Astrocyte (in vitro differentiated cells and primary cell): Measurements from ENCODE around the gene ZNF415. TPM values are rescaled to one million over a fixed set of nuclear protein-coding genes. Genes with fewer than 3 reads are reported as not detected.

ENCODE experiments used
- DNase-seq: peaks from one replicate; pipeline ENCODE4 v3.0.0-alpha.2; 2010; ENCODE audit warnings: low read depth
- FAIRE-seq: peaks from 2 replicates; lab custom pipeline; 2011; peaks lifted over from hg19 to GRCh38; lab: Jason Lieb, UNC
- H2AFZ ChIP-seq: 2 replicates; pipeline ENCODE4 v1.6.0; 2012; ENCODE audit warnings: low read depth, low read length, inconsistent platforms
- H3K27ac ChIP-seq: 2 replicates; pipeline ENCODE4 v1.5.1; 2011; ENCODE audit warnings: low read depth, low read length, inconsistent platforms
- H3K27me3 ChIP-seq: 2 replicates; pipeline ENCODE4 v1.6.0; 2011; ENCODE audit warnings: low read length, inconsistent platforms; ENCODE audit not compliant: insufficient read depth
- H3K36me3 ChIP-seq: 2 replicates; pipeline ENCODE4 v1.5.1; 2011; ENCODE audit warnings: low read length, inconsistent platforms; ENCODE audit not compliant: insufficient read depth
- H3K4me1 ChIP-seq: 2 replicates; pipeline ENCODE4 v1.5.1; 2011; ENCODE audit warnings: low read length, inconsistent platforms; ENCODE audit not compliant: insufficient read depth
- H3K4me2 ChIP-seq: 2 replicates; pipeline ENCODE4 v1.6.0; 2012; ENCODE audit warnings: low read length, inconsistent platforms
- H3K4me3 ChIP-seq: 2 replicates; pipeline ENCODE4 v1.5.1; 2011; ENCODE audit warnings: low read depth, mild to moderate bottlenecking, low read length, inconsistent platforms; ENCODE audit not compliant: insufficient read depth
- H3K79me2 ChIP-seq: 2 replicates; pipeline ENCODE4 v1.6.0; 2012; ENCODE audit warnings: mild to moderate bottlenecking, low read length, inconsistent platforms; ENCODE audit not compliant: insufficient read depth
- H3K9ac ChIP-seq: 2 replicates; pipeline ENCODE4 v1.6.0; 2012; ENCODE audit warnings: mild to moderate bottlenecking, low read length, inconsistent platforms
- H3K9me3 ChIP-seq: 2 replicates; pipeline ENCODE4 v1.5.1; 2012; ENCODE audit warnings: low read depth, mild to moderate bottlenecking, low read length, inconsistent platforms; ENCODE audit not compliant: insufficient read depth
- H4K20me1 ChIP-seq: 2 replicates; pipeline ENCODE4 v1.6.0; 2012; ENCODE audit warnings: low read length, inconsistent platforms; ENCODE audit not compliant: insufficient read depth
- H3K27ac Mint-ChIP-seq: one replicate; pipeline ENCODE4 v1.8.0; 2021; ENCODE audit warnings: mild to moderate bottlenecking, mixed read lengths; ENCODE audit not compliant: unreplicated experiment
- H3K27me3 Mint-ChIP-seq: one replicate; pipeline ENCODE4 v1.8.0; 2021; ENCODE audit warnings: low read depth, mixed read lengths; ENCODE audit not compliant: unreplicated experiment
- H3K36me3 Mint-ChIP-seq: one replicate; pipeline ENCODE4 v1.8.0; 2021; ENCODE audit warnings: low read depth, mixed read lengths; ENCODE audit not compliant: unreplicated experiment
- H3K4me1 Mint-ChIP-seq: one replicate; pipeline ENCODE4 v1.8.0; 2021; ENCODE audit warnings: low read depth, mixed read lengths; ENCODE audit not compliant: unreplicated experiment
- H3K4me3 Mint-ChIP-seq: one replicate; pipeline ENCODE4 v1.8.0; 2021; ENCODE audit warnings: mild to moderate bottlenecking, moderate library complexity, mixed read lengths; ENCODE audit not compliant: unreplicated experiment
- H3K9me3 Mint-ChIP-seq: one replicate; pipeline ENCODE4 v1.8.0; 2021; ENCODE audit warnings: mild to moderate bottlenecking, mixed read lengths; ENCODE audit not compliant: unreplicated experiment
- EZH2 ChIP-seq: IDR thresholded peaks from 2 replicates; pipeline ENCODE4 v1.6.1; 2012; ENCODE audit warnings: mild to moderate bottlenecking, low read length, inconsistent platforms; ENCODE audit not compliant: insufficient read depth
- total RNA-seq: library from RNA; stranded (reverse); gene quantifications from 2 replicates; pipeline ENCODE4 v1.2.1, GENCODE V29; 2021
- TF ChIP-seq, protein P1 (sequence below): IDR thresholded peaks from 2 replicates; pipeline ENCODE4 v1.5.1; 2011; ENCODE audit warnings: low read depth, mild to moderate bottlenecking, inconsistent platforms, low read length, moderate library complexity; ENCODE audit not compliant: insufficient read depth

ZNF415 gene
- total RNA-seq, 1 donor from 2014 or later = 8.7 TPM

DNA sequence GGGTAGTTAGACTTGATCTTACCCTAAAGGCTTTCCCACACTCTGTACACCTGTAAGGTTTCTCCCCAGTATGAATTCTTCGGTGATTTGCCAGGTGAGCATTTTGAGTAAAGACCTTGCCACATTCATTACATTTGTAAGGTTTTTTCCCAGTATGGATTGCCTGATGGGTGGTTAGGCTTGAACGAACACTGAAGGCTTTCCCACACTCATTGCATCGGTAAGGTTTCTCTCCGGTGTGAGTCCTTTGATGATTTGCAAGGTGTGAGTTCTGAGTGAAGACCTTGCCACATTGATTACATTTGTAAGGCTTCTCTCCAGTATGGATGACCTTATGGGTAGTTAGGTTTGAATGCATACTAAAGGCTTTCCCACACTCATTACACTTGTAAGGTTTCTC is 64.5 kb downstream of the ZNF415 start:
- no peaks in the 10 kb centered on the region for H3K27me3 ChIP-seq
- peaks cover 75% of the 10 kb centered on the region for H3K36me3 Mint-ChIP-seq
- no peak overlapping the region for H3K4me2 ChIP-seq
- H3K36me3 ChIP-seq = peaks cover 35% of the 10 kb centered on the region
- no peaks in the 10 kb centered on the region for H3K79me2 ChIP-seq
- H3K4me3 Mint-ChIP-seq = no peak overlapping the region
- no peaks in the 10 kb centered on the region for H3K4me1 ChIP-seq
- no peak overlapping the region for H3K27ac ChIP-seq
- FAIRE-seq (no peak), DNase-seq (no peak)
- H3K4me1 Mint-ChIP-seq = no peaks in the 10 kb centered on the region
- no peaks in the 10 kb centered on the region for H3K27me3 Mint-ChIP-seq
- H2AFZ ChIP-seq = no peak overlapping the region
- H3K4me3 ChIP-seq = no peak overlapping the region
- H3K27ac Mint-ChIP-seq = no peak overlapping the region
- H3K9ac ChIP-seq = no peak overlapping the region
- TF ChIP-seq, protein P1, sequence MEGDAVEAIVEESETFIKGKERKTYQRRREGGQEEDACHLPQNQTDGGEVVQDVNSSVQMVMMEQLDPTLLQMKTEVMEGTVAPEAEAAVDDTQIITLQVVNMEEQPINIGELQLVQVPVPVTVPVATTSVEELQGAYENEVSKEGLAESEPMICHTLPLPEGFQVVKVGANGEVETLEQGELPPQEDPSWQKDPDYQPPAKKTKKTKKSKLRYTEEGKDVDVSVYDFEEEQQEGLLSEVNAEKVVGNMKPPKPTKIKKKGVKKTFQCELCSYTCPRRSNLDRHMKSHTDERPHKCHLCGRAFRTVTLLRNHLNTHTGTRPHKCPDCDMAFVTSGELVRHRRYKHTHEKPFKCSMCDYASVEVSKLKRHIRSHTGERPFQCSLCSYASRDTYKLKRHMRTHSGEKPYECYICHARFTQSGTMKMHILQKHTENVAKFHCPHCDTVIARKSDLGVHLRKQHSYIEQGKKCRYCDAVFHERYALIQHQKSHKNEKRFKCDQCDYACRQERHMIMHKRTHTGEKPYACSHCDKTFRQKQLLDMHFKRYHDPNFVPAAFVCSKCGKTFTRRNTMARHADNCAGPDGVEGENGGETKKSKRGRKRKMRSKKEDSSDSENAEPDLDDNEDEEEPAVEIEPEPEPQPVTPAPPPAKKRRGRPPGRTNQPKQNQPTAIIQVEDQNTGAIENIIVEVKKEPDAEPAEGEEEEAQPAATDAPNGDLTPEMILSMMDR = no peak
- no peak for TF ChIP-seq EZH2
- peaks cover 56% of the 10 kb centered on the region for H3K9me3 ChIP-seq
- no peaks in the 10 kb centered on the region for H4K20me1 ChIP-seq
- H3K9me3 Mint-ChIP-seq = peaks cover 56% of the 10 kb centered on the region

DNA sequence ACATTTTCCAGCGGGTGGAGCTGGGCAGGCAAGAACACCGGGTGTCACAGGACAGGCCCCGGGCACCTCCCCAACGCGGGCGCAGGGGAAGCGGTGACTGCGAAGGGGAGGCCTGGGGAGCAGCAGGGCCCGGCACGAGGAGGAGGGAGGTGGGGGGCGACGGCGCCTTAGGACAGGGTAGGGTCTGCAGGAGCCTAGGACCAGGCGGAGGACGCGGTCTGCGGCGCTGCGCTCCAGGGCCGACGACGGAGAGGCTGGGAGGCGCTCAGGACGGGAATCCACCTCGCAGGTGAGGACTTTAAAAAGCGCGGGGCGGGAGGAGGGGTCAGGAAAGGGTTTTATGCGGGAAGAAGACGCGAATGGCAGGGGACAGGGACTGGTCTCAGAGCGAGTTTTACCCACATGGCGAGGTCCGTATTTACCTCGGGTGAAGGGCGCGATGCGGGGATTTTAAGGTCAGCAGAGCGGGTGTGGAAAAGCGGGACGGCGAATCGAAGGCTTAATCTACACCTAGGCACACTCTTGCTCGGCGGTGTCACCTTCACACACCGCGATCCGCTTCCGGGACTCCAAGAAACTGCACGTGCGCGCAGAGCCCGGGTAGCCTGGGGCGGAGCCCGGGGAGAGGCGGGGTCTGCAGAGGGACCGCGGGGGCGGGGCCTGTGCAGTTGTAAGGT is 74.7 kb downstream of the ZNF415 start:
- no peaks in the 10 kb centered on the region for H3K27me3 ChIP-seq
- peaks cover 8% of the 10 kb centered on the region for H3K9me3 ChIP-seq
- peaks cover 7% of the 10 kb centered on the region for H3K4me1 Mint-ChIP-seq

More for the DNA sequence above, 74.7 kb downstream of the ZNF415 start:
- Mint-ChIP-seq H3K27ac (no peak overlapping the region), H3K27me3 (peaks cover 14% of the 10 kb centered on the region), H3K9me3 (peaks cover 30% of the 10 kb centered on the region), H3K36me3 (peaks cover 13% of the 10 kb centered on the region), H3K4me3 (peak overlapping the region; percentile 74)
- Histone ChIP-seq H4K20me1 (no peaks in the 10 kb centered on the region), H3K4me1 (peaks cover 3% of the 10 kb centered on the region), H3K27ac (no peak overlapping the region), H3K79me2 (no peaks in the 10 kb centered on the region), H3K36me3 (no peaks in the 10 kb centered on the region), H3K4me2 (peak overlapping the region; percentile 36), H3K4me3 (peak overlapping the region; percentile 5), H3K9ac (no peak overlapping the region), H2AFZ (peak overlapping the region; percentile 18)
- no peak for DNase-seq
- TF ChIP-seq, protein P1 = no peak
- TF ChIP-seq EZH2 = no peak
- FAIRE-seq = no peak

Other genes with a start within 250 kb of the ZNF415 start
- 28.0 and 31.6 TPM in 2 replicates for gene ZNF320, start 235.3 kb downstream of the ZNF415 start, total RNA-seq
- 7.7 and 7.9 TPM in 2 replicates for gene ZNF888, start 209.5 kb downstream of the ZNF415 start, total RNA-seq
- gene ZNF816, start 170.0 kb downstream of the ZNF415 start, total RNA-seq = 10.3 and 12.2 TPM in 2 replicates
- gene ERVV-1, start 119.0 kb downstream of the ZNF415 start, total RNA-seq = not detected in 2 replicates
- 0.17 TPM in 1 of 2 replicates, not detected in the other for gene ERVV-2, start 88.2 kb downstream of the ZNF415 start, total RNA-seq
- 30.2 and 31.3 TPM in 2 replicates for gene ZNF160, start 29.5 kb downstream of the ZNF415 start, total RNA-seq
- gene ZNF347, start 26.1 kb upstream of the ZNF415 start, total RNA-seq = 10.1 and 10.6 TPM in 2 replicates
- 3.4 and 4.4 TPM in 2 replicates for gene ZNF665, start 60.4 kb upstream of the ZNF415 start, total RNA-seq
- gene ZNF677, start 122.0 kb upstream of the ZNF415 start, total RNA-seq = 28.6 and 29.6 TPM in 2 replicates
- not detected in 2 replicates for gene VN1R2, start 125.4 kb upstream of the ZNF415 start, total RNA-seq
- not detected in 2 replicates for gene VN1R4, start 134.8 kb upstream of the ZNF415 start, total RNA-seq
- 5.3 and 6.3 TPM in 2 replicates for gene ZNF845, start 200.8 kb upstream of the ZNF415 start, total RNA-seq
- gene ZNF525, start 232.8 kb upstream of the ZNF415 start, total RNA-seq = 5.4 and 7.1 TPM in 2 replicates